Measurements from ENCODE around the gene TBL3.

DNA sequence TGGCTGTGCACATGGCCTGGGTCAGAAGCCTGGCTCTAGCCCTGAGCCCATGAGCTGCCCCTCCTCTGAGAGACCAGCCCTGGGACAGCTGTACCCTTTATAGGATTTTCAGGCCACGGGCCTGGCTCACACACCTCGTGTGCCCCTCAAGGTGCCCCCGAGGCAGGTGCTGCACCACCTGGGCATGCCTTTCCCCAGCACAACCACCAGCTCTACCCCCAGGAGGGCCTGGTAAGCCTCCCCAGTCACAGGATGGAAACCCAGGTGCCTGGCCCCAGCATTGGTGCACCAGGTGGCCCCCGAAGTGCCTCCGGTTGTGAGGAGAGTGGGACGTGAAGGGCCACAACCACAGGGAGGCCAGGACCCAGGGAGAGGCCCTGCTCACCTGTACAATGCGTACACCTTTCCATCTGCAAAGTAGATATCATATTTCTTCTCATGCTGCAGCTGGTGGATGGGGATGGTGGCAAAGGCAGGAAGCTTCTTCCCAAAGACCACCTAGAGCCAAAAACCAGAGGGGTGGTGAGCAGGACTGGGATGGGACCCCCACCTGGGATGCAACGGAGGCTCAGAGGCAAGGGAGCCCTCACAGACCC is 31.5 kb downstream of the TBL3 start:
- TF ChIP-seq RAD21 (IDR thresholded peaks at IDR 0.05), result no peak
- TF ChIP-seq, protein P1, sequence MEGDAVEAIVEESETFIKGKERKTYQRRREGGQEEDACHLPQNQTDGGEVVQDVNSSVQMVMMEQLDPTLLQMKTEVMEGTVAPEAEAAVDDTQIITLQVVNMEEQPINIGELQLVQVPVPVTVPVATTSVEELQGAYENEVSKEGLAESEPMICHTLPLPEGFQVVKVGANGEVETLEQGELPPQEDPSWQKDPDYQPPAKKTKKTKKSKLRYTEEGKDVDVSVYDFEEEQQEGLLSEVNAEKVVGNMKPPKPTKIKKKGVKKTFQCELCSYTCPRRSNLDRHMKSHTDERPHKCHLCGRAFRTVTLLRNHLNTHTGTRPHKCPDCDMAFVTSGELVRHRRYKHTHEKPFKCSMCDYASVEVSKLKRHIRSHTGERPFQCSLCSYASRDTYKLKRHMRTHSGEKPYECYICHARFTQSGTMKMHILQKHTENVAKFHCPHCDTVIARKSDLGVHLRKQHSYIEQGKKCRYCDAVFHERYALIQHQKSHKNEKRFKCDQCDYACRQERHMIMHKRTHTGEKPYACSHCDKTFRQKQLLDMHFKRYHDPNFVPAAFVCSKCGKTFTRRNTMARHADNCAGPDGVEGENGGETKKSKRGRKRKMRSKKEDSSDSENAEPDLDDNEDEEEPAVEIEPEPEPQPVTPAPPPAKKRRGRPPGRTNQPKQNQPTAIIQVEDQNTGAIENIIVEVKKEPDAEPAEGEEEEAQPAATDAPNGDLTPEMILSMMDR (IDR thresholded peaks at IDR 0.05; ENCODE audit: low read depth, low read length, missing input control), result no peak
- no peak for TF ChIP-seq NR2F2 (IDR thresholded peaks at IDR 0.05)
- TF ChIP-seq, protein P2, sequence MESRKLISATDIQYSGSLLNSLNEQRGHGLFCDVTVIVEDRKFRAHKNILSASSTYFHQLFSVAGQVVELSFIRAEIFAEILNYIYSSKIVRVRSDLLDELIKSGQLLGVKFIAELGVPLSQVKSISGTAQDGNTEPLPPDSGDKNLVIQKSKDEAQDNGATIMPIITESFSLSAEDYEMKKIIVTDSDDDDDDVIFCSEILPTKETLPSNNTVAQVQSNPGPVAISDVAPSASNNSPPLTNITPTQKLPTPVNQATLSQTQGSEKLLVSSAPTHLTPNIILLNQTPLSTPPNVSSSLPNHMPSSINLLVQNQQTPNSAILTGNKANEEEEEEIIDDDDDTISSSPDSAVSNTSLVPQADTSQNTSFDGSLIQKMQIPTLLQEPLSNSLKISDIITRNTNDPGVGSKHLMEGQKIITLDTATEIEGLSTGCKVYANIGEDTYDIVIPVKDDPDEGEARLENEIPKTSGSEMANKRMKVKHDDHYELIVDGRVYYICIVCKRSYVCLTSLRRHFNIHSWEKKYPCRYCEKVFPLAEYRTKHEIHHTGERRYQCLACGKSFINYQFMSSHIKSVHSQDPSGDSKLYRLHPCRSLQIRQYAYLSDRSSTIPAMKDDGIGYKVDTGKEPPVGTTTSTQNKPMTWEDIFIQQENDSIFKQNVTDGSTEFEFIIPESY (IDR thresholded peaks at IDR 0.05), result no peak
- TF ChIP-seq EGR1 (IDR thresholded peaks at IDR 0.05; ENCODE audit: low read depth in 2 of 2), result no peak
- TF ChIP-seq, protein P3, sequence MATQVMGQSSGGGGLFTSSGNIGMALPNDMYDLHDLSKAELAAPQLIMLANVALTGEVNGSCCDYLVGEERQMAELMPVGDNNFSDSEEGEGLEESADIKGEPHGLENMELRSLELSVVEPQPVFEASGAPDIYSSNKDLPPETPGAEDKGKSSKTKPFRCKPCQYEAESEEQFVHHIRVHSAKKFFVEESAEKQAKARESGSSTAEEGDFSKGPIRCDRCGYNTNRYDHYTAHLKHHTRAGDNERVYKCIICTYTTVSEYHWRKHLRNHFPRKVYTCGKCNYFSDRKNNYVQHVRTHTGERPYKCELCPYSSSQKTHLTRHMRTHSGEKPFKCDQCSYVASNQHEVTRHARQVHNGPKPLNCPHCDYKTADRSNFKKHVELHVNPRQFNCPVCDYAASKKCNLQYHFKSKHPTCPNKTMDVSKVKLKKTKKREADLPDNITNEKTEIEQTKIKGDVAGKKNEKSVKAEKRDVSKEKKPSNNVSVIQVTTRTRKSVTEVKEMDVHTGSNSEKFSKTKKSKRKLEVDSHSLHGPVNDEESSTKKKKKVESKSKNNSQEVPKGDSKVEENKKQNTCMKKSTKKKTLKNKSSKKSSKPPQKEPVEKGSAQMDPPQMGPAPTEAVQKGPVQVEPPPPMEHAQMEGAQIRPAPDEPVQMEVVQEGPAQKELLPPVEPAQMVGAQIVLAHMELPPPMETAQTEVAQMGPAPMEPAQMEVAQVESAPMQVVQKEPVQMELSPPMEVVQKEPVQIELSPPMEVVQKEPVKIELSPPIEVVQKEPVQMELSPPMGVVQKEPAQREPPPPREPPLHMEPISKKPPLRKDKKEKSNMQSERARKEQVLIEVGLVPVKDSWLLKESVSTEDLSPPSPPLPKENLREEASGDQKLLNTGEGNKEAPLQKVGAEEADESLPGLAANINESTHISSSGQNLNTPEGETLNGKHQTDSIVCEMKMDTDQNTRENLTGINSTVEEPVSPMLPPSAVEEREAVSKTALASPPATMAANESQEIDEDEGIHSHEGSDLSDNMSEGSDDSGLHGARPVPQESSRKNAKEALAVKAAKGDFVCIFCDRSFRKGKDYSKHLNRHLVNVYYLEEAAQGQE (IDR thresholded peaks at IDR 0.05), result no peak
- no peak for TF ChIP-seq RXRA (IDR thresholded peaks at IDR 0.05)
- no peak for TF ChIP-seq YY1 (IDR thresholded peaks at IDR 0.05)
- TF ChIP-seq SP1 (IDR thresholded peaks at IDR 0.05), result no peak
- TF ChIP-seq JUND (IDR thresholded peaks at IDR 0.05), result no peak
- TF ChIP-seq, protein P4, sequence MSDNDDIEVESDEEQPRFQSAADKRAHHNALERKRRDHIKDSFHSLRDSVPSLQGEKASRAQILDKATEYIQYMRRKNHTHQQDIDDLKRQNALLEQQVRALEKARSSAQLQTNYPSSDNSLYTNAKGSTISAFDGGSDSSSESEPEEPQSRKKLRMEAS (IDR thresholded peaks at IDR 0.05), result no peak
- no peak for TF ChIP-seq TAF1 (conservative IDR thresholded peaks at IDR 0.05)
- no peak for TF ChIP-seq HNF4A (conservative IDR thresholded peaks at IDR 0.05)
